ENCODE data around the gene LCE2C.

The LCE2C gene

DNA sequence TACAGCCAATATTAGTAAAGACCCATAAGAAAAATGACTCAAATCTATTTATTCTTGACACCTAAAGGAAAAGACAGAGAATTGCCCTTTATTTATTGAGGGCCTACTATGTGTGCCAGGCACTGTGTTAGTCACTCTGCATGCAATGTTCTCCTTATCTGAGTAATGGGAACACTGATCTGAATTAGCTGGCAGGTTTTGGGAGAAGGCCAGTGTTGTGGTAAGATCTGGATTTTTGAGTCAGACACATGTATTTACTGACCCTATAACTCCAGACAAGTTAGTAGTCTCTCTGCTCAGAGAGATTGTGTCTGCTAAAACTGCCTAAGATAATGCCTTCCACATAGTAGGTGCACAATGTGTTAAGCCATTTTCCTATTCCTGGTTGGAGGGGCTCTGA, 50.2 kb downstream of the LCE2C start:
- no peak for DNase-seq (ENCODE audit: low read depth)

Data from stimulated activated CD8-positive, alpha-beta memory T cell treated with anti-CD3 and anti-CD28 coated beads, Interleukin-15, amount 100 ng/mL, for 24 hours (primary cell).